ENCODE measurements around the gene PGRMC1.
"Not testable (repeated sequence)": the region's sequence is repeated elsewhere in the genome, so short reads cannot be mapped to it uniquely, and the experiment has no call there.

PGRMC1 gene

GRCh38 chrX:119235051-119235511 is 1.0 kb upstream of the PGRMC1 start:
- DNase-seq (ENCODE audit: low read depth), result no peak

DNA sequence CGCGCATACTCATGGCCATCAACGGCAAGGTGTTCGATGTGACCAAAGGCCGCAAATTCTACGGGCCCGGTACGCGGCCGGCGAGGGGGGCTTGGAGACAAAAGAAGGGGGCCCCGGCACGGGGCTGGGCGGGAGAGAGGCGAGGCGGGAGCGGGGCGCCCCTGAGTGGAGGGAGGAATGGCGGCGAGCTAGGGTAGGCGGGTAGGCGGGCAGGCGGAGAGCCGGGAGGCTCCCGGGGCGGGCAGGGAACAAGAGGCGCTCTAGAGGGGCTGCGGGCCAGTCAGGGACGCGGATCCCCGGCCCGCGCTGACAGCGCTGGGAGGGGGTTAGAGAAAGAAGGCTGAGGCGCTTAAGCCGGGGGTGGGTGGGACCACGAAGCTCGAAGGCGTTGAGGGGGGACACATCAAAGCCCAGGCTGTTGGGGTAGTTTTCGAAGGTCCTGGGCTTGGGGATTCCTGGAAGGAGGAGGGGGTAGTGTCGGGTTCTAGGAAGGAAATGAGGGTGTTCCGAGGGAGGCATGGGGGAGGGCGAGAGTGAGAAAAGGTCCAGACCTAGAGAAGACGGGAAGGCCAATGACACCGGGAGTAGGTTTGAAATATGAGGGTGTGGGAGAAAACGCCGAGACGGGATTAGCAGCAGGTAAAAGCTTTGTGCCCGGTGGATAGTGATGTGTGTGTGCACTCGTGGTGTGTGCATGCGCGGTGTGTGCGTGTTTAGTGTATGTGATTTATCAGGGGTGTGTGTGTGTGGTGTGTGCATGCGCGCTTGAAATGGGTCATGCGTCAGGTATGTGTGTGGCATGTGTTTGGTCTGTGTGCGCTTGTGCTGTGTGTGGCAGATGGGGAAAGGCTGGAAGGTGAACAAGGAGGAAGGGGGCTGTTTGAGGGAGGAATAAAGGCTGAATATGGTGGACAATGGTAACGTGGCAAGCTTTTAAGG is 807 bp downstream of the PGRMC1 start:
- no peak for DNase-seq (ENCODE audit: low read depth)

GRCh38 chrX:119237562-119237942 is 1.5 kb downstream of the PGRMC1 start:
- DNase-seq (ENCODE audit: low read depth), result no peak

- no peak for DNase-seq (ENCODE audit: low read depth)
These were observed 2.5 kb downstream of the PGRMC1 start for GRCh38 chrX:119238557-119238956.

- no peak for DNase-seq (ENCODE audit: low read depth)
These were observed 4.3 kb downstream of the PGRMC1 start for GRCh38 chrX:119240356-119240755.

DNA sequence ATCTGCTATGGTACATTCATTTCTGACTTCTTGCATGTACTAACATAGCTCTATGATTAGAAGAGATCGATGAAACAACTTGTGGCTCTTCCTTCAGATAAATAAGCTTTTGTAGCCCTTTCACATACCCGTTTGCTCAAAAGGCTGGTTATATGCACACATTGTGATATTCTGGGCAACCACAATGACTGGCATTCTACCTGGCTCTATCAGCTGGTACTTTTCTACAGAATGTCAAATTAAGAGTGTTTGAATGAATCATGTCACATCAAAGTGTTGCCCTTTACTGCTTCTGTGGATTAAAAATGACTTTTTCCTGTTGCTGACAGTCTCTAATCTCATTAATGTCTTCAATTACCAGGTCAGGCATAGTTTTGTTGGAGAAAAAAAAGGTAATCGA is 11.6 kb downstream of the PGRMC1 start:
- DNase-seq (ENCODE audit: low read depth), result no peak

DNA sequence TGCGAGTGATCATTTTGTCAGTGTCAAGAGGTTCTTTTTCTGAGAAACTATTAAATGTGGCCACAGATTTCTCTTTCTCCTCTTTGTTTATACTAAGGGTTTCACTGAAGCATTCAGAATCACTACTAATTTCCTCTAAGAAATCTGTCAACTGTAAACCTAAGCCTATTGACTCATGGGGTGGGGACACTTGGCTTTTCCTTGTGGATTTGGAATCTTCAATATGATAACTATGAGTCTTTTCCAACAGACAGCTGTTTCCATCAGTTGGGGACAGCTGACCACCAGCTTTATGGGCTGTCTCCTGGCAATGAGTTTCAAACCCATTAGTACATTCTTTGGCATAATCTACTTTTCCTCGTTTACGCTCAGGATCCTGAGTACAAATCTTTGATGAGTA is 13.8 kb downstream of the PGRMC1 start:
- no peak for DNase-seq (ENCODE audit: low read depth)

DNA sequence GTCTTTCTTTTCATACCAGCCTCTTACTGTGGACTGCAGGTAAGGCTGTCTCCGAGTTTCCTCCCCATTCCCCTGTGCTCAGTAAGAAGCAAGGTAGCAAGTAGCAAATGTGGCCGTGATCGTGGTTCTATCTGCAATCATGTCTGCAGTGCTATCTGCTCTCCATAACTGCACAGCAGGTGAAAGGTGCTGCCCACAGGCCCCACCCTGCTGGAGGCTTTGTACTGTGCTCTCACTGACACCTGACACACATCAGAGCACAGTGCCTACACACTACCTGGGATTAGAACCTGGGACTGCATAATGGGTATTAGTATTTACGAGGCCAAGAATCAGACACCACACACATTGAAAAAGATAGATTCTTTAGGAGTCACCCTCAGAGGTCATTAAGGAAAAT is 15.3 kb downstream of the PGRMC1 start:
- no peak for DNase-seq (ENCODE audit: low read depth)

DNA sequence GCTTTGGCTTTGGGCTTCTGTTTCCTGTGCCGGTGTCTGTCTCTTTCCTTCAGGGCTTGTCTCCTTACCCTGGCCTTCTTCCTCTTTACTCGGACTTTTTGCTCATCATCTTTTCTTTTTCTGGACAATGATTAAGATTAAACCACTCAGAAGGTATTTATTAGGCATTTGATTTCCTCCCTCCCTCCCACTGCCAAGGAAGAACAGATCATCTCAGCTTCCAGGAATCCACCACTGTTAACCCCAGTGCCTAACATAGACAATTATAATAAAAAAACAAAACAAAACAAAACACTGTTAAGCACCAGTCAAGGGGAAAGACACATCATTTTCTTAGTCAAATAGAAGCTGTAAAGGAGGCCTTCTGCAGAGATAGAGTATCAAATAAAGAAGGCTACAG is 16.6 kb downstream of the PGRMC1 start:
- no peak for DNase-seq (ENCODE audit: low read depth)

GRCh38 chrX:119266364-119266995 is 30.4 kb downstream of the PGRMC1 start:
- DNase-seq (ENCODE audit: low read depth), result no peak

- DNase-seq (ENCODE audit: low read depth), result not testable (repeated sequence)
These were observed 31.0 kb downstream of the PGRMC1 start for GRCh38 chrX:119267115-119267514.

GRCh38 chrX:119272882-119273419 is 36.9 kb downstream of the PGRMC1 start:
- no peak for DNase-seq (ENCODE audit: low read depth)

- DNase-seq (ENCODE audit: low read depth), result no peak
These were observed 37.5 kb downstream of the PGRMC1 start for GRCh38 chrX:119273420-119274192.

- DNase-seq (ENCODE audit: low read depth), result not testable (repeated sequence)
These were observed 46.3 kb downstream of the PGRMC1 start for GRCh38 chrX:119282347-119282746.

DNA sequence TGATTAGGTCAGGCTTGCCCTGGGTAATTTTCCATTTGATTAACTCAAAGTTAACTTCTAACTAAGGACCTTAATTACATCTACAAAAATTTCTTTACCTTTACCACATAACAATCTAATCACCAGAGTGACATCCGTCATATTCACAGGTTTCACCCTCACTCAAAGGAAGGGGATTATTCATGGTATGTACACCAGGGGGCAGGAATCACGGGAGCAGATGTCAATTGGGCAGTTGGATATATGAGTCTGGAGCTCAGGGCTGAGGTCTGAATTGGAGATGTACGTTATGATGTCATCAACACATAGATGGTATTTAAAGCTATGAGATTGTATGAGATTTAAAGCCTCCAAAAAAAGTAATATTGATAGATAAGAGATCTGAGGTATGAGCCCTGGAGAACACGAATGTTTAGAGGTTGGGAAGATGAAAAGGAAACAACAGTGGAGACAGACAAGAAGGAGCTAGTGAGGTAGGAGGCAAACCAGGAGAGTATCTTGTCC is 52.9 kb downstream of the PGRMC1 start:
- DNase-seq (ENCODE audit: low read depth), result no peak

DNA sequence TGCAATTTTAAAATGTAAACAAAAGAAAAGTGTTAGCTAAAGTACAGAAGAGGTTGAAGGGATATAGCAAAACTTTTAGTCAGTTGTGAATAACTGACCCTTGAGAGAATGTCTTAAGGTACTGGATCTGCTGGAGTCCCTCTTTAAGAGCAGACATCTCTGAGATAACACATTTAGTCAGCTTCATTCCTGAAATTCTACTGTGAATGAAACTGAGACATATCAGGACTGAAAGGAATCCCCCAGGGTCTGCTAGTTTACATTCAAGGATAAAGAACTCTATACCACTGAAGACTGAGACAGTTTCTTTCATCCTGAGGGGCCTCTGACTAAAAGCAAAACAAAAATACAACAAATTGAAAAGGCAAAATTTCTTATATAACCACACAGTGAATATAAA is 54.4 kb downstream of the PGRMC1 start:
- no peak for DNase-seq (ENCODE audit: low read depth)

DNA sequence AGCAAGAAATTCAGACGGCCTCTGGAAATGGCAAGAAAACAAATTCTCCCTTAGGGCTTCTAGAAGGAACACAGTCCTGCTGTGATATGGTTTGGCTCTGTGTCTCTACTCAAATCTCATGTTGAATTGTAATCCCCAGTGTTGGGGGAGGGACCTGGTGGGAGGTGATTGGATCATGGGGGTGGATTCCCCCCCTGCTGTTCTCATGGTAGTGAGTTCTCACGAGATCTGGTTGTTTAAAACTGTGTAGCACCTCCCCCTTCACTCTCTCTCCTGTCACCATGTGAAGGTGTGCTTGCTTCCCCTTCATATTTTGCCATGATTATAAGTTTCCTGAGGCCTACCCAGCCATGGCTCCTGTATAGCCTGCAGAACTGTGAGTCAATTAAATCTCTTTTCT is 55.2 kb downstream of the PGRMC1 start:
- not testable (repeated sequence) for DNase-seq (ENCODE audit: low read depth)

DNA sequence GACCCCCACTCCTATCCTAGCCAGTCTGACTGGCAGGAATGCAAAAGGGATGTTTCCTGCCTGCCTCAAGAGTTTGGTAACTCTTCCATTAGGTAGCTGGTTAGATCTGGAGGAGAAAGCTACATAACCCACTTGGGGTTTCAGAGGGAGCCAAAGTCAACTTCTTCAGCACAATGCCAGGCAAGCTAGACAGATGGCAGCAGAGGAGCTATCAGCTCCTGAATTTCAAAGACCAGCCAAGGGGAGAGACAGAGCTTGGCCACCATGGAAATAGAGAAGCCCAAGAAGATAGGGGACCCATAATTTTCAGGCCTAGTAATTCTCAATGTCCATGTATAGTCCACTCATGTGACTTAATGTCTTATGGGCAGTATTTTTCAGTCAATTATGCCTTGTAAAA is 56.4 kb downstream of the PGRMC1 start:
- DNase-seq (ENCODE audit: low read depth), result no peak

All from HS-27A (cell line).